Keratinocyte (primary cell): ENCODE measurements around the gene SLC17A5. TPM values are rescaled to one million over a fixed set of nuclear protein-coding genes. Genes with fewer than 3 reads are reported as not detected.

Experiments used
- DNase-seq: peaks from one replicate; pipeline ENCODE4 v3.0.0-alpha.2; 2011; ENCODE audit warnings: low read depth, missing footprints, low spot score
- FAIRE-seq: peaks from 2 replicates; lab custom pipeline; 2011; peaks lifted over from hg19 to GRCh38; lab: Jason Lieb, UNC
- H2AFZ ChIP-seq: 2 replicates; pipeline ENCODE4 v1.6.0; 2012; ENCODE audit warnings: low read length, control low read depth, inconsistent platforms; ENCODE audit not compliant: control insufficient read depth
- H3K27ac ChIP-seq: 2 replicates; pipeline ENCODE4 v1.5.1; 2011; ENCODE audit warnings: low read length; ENCODE audit not compliant: control insufficient read depth, insufficient read depth
- H3K27me3 ChIP-seq: 3 replicates; pipeline ENCODE4 v1.6.0; 2011; ENCODE audit warnings: low read length; ENCODE audit not compliant: control insufficient read depth, insufficient read depth; ENCODE audit errors: extremely low read depth
- H3K36me3 ChIP-seq, 2 experiments: 2 replicates in 1 of 2; 3 replicates in 1 of 2; pipeline ENCODE4 v1.5.1; 2011; ENCODE audit warnings: low read length in 2 of 2, mild to moderate bottlenecking in 1 of 2; ENCODE audit not compliant: control insufficient read depth in 2 of 2, insufficient read depth in 2 of 2; ENCODE audit errors: extremely low read depth in 1 of 2
- H3K4me1 ChIP-seq: 3 replicates; pipeline ENCODE4 v1.5.1; 2011; ENCODE audit warnings: low read length; ENCODE audit not compliant: control insufficient read depth, insufficient read depth; ENCODE audit errors: extremely low read depth
- H3K4me2 ChIP-seq: 3 replicates; pipeline ENCODE4 v1.6.0; 2011; ENCODE audit warnings: low read depth, low read length; ENCODE audit not compliant: control insufficient read depth, insufficient read depth; ENCODE audit errors: extremely low read depth
- H3K4me3 ChIP-seq, 3 experiments: fragments of 200-600 bp in 1 of 3; sonication (generic) in 1 of 3; 2 replicates in 2 of 3; 3 replicates in 1 of 3; pipeline ENCODE4 v1.5.1; 2011 to 2016; ENCODE audit warnings: low read length in 3 of 3, mild to moderate bottlenecking in 3 of 3, control low read depth in 2 of 3, inconsistent platforms in 1 of 3, low read depth in 1 of 3, mixed read lengths in 1 of 3, mixed run types in 1 of 3, moderate library complexity in 1 of 3; ENCODE audit not compliant: control insufficient read depth in 2 of 3, insufficient read depth in 2 of 3; ENCODE audit errors: extremely low read depth in 1 of 3
- H3K79me2 ChIP-seq: 2 replicates; pipeline ENCODE4 v1.6.0; 2012; ENCODE audit warnings: low read length; ENCODE audit not compliant: control insufficient read depth, insufficient read depth
- H3K9ac ChIP-seq: 3 replicates; pipeline ENCODE4 v1.6.0; 2011; ENCODE audit warnings: low read length; ENCODE audit not compliant: control insufficient read depth, insufficient read depth; ENCODE audit errors: extremely low read depth
- H3K9me1 ChIP-seq: 3 replicates; pipeline ENCODE4 v1.6.0; 2011; ENCODE audit warnings: low read length; ENCODE audit not compliant: control insufficient read depth, insufficient read depth; ENCODE audit errors: extremely low read depth
- H3K9me3 ChIP-seq: 2 replicates; pipeline ENCODE4 v1.5.1; 2012; ENCODE audit warnings: low read depth, low read length; ENCODE audit not compliant: control insufficient read depth
- H4K20me1 ChIP-seq: 3 replicates; pipeline ENCODE4 v1.6.0; 2011; ENCODE audit warnings: low read length; ENCODE audit not compliant: control insufficient read depth, insufficient read depth; ENCODE audit errors: extremely low read depth
- CTCF ChIP-seq, 3 experiments: IDR thresholded peaks in 1 of 3; conservative IDR thresholded peaks in 1 of 3; optimal IDR thresholded peaks in 1 of 3; 2 replicates in 2 of 3; 3 replicates in 1 of 3; pipeline versions ENCODE3 to v1.5.1; 2011; ENCODE audit warnings: low read length in 3 of 3, mild to moderate bottlenecking in 3 of 3, moderate library complexity in 2 of 3, control low read depth in 1 of 3, inconsistent platforms in 1 of 3; ENCODE audit not compliant: insufficient read depth in 2 of 3; ENCODE audit errors: extremely low read depth in 1 of 3
- EZH2 ChIP-seq: IDR thresholded peaks from one replicate; pipeline ENCODE4 v1.6.1; 2012; ENCODE audit warnings: inconsistent platforms, mild to moderate bottlenecking, low read length, moderate library complexity
- dilution Hi-C: fragments of 300-500 bp; cut with MboI; formaldehyde crosslinking; loops from one replicate; pipeline ENCODE4 v1.7.0; 2020; ENCODE audit warnings: low sequenced_read_pairs; ENCODE audit not compliant: extremely low pct_ligation_motif_present
- polyA plus RNA-seq, 5 experiments: library from polyadenylated mRNA; depleted of rRNA in 3 of 5; stranded (reverse) in 3 of 5; stranded (forward) in 1 of 5; unstranded in 1 of 5; fragments of >200 nt; gene quantifications; 1 replicate in 1 of 5; 2 replicates in 3 of 5; 3 replicates in 1 of 5; pipeline versions ENCODE4 v1.2.1 to v1.2.3, GENCODE V29; 2011 to 2012; ENCODE audit warnings: missing spikeins in 2 of 5, low read depth in 1 of 5, low replicate concordance in 1 of 5

The SLC17A5 gene
- polyA plus RNA-seq, 1 donor (not counting 4 experiments of a cell fraction or from before 2014, with no cell fraction given) = 8.7 TPM

GRCh38 chr6:73612611-73613010, 41.2 kb downstream of the SLC17A5 start:
- Histone ChIP-seq H3K9me3 (no peaks in the 10 kb centered on the region), H3K79me2 (no peaks in the 10 kb centered on the region), H3K4me1 (no peaks in the 10 kb centered on the region), H3K27ac (no peak overlapping the region), H2AFZ (no peak overlapping the region), H3K9ac (no peak overlapping the region), H3K9me1 (no peaks in the 10 kb centered on the region), H4K20me1 (no peaks in the 10 kb centered on the region), H3K4me3 (no peak overlapping the region), H3K27me3 (no peaks in the 10 kb centered on the region), H3K36me3 (peaks cover 0 to 5% of the 10 kb centered on the region in 2 experiments), H3K4me2 (no peak overlapping the region)
- dilution Hi-C loops = loop anchor here (25.0 kb wide), 1 partner anchor 100 kb away; the partner anchor contains the start of gene EEF1A1
- FAIRE-seq (no peak), DNase-seq (no peak)
- TF ChIP-seq EZH2 = no peak
- TF ChIP-seq CTCF (optimal IDR thresholded peaks at IDR 0.05 in 1 of 3, IDR thresholded peaks at IDR 0.05 in 1 of 3, conservative IDR thresholded peaks at IDR 0.05 in 1 of 3; ENCODE audit: extremely low read depth in 1 of 3, insufficient read depth in 2 of 3, low read length in 3 of 3) = no peak

- Histone ChIP-seq H4K20me1 (no peaks in the 10 kb centered on the region), H3K9me1 (no peaks in the 10 kb centered on the region), H3K4me3 (no peak overlapping the region), H3K9me3 (no peaks in the 10 kb centered on the region), H3K27me3 (no peaks in the 10 kb centered on the region), H2AFZ (no peak overlapping the region), H3K36me3 (peaks cover 0 to 5% of the 10 kb centered on the region in 2 experiments), H3K4me1 (no peaks in the 10 kb centered on the region), H3K79me2 (no peaks in the 10 kb centered on the region), H3K4me2 (no peak overlapping the region), H3K27ac (no peak overlapping the region), H3K9ac (no peak overlapping the region)
- no peak for FAIRE-seq
- peak in 2 of 3 experiments; percentile 40 to 46 for TF ChIP-seq CTCF (optimal IDR thresholded peaks at IDR 0.05 in 1 of 3, IDR thresholded peaks at IDR 0.05 in 1 of 3, conservative IDR thresholded peaks at IDR 0.05 in 1 of 3; ENCODE audit: extremely low read depth in 1 of 3, insufficient read depth in 2 of 3, low read length in 3 of 3)
- TF ChIP-seq EZH2 = no peak
- DNase-seq = no peak
- dilution Hi-C loops = loop anchor here (25.0 kb wide), 1 partner anchor 98 kb away; the partner anchor contains the start of gene EEF1A1
These were observed 43.1 kb downstream of the SLC17A5 start for GRCh38 chr6:73610444-73611275.
